GM21619 (cell line): ENCODE results near the gene PPP1R12B.
A peak's percentile ranks its signal among the peaks of the same experiment; 100 is the strongest.
"Not testable (repeated sequence)": the region's sequence is repeated elsewhere in the genome, so short reads cannot be mapped to it uniquely, and the experiment has no call there.

Source experiments
- ATAC-seq: cut with Tn5 transposase; IDR thresholded peaks from one replicate; pipeline ENCODE4 v1.9.1; 2021; ENCODE audit not compliant: unreplicated experiment

The PPP1R12B gene

GRCh38 chr1:202348005-202348508 is 442 bp upstream of the PPP1R12B start:
- ATAC-seq: no peak

GRCh38 chr1:202349206-202349928 is 868 bp downstream of the PPP1R12B start:
- peak; percentile 0 for ATAC-seq

GRCh38 chr1:202351725-202352124 is 3.2 kb downstream of the PPP1R12B start:
- no peak for ATAC-seq

GRCh38 chr1:202352583-202353197 is 4.2 kb downstream of the PPP1R12B start:
- not testable (repeated sequence) for ATAC-seq

GRCh38 chr1:202355944-202356553 is 7.5 kb downstream of the PPP1R12B start:
- ATAC-seq: no peak

GRCh38 chr1:202357506-202357905 is 9.0 kb downstream of the PPP1R12B start:
- no peak for ATAC-seq

- no peak for ATAC-seq
Measured at GRCh38 chr1:202361224-202361623, 12.7 kb downstream of the PPP1R12B start.

- ATAC-seq: no peak
Measured at GRCh38 chr1:202361701-202362100, 13.2 kb downstream of the PPP1R12B start.

- no peak for ATAC-seq
Measured at GRCh38 chr1:202362212-202362611, 13.7 kb downstream of the PPP1R12B start.

GRCh38 chr1:202365092-202365815 is 16.8 kb downstream of the PPP1R12B start:
- ATAC-seq: no peak

GRCh38 chr1:202367271-202367670 is 18.8 kb downstream of the PPP1R12B start:
- no peak for ATAC-seq

GRCh38 chr1:202370906-202371305 is 22.4 kb downstream of the PPP1R12B start:
- ATAC-seq: not testable (repeated sequence)

- ATAC-seq: no peak
Measured at GRCh38 chr1:202374099-202374498, 25.6 kb downstream of the PPP1R12B start.

- ATAC-seq: not testable (repeated sequence)
Measured at GRCh38 chr1:202375175-202375574, 26.7 kb downstream of the PPP1R12B start.

- no peak for ATAC-seq
Measured at GRCh38 chr1:202376247-202376646, 27.7 kb downstream of the PPP1R12B start.

- ATAC-seq: not testable (repeated sequence)
Measured at GRCh38 chr1:202379884-202380529, 31.5 kb downstream of the PPP1R12B start.

GRCh38 chr1:202380535-202380934 is 32.0 kb downstream of the PPP1R12B start:
- not testable (repeated sequence) for ATAC-seq

GRCh38 chr1:202381867-202382266 is 33.4 kb downstream of the PPP1R12B start:
- not testable (repeated sequence) for ATAC-seq

GRCh38 chr1:202395831-202396230 is 47.3 kb downstream of the PPP1R12B start:
- not testable (repeated sequence) for ATAC-seq

GRCh38 chr1:202397256-202397655 is 48.8 kb downstream of the PPP1R12B start:
- no peak for ATAC-seq

GRCh38 chr1:202398439-202398838 is 49.9 kb downstream of the PPP1R12B start:
- not testable (repeated sequence) for ATAC-seq
